ENCODE measurements around the gene HENMT1. TPM values are rescaled to one million over a fixed set of nuclear protein-coding genes. Genes with fewer than 3 reads are reported as not detected.
"Not testable (repeated sequence)": the region's sequence is repeated elsewhere in the genome, so short reads cannot be mapped to it uniquely, and the experiment has no call there.

The HENMT1 gene
- total RNA-seq, 4 donors from 2014 or later, result 0.77 to 11.3 (median 2.3) TPM

GRCh38 chr1:108668777-108669176 is 7.9 kb upstream of the HENMT1 start:
- no peak for DNase-seq
- no peaks in the 10 kb centered on the region for H3K9me3 ChIP-seq
- no peak overlapping the region for H3K4me3 ChIP-seq
- intact Hi-C loops (cut with DNase I; ENCODE audit: low total_unique reads), result no loop called here
- TF ChIP-seq POLR2A (IDR thresholded peaks at IDR 0.05) (no peak), CTCF (IDR thresholded peaks at IDR 0.05) (no peak)
- H3K36me3 ChIP-seq, result no peaks in the 10 kb centered on the region
- no peaks in the 10 kb centered on the region for H3K4me1 ChIP-seq
- H3K27me3 ChIP-seq, result no peaks in the 10 kb centered on the region
- no peak overlapping the region for H3K27ac ChIP-seq

GRCh38 chr1:108667422-108667821 is 6.5 kb upstream of the HENMT1 start:
- intact Hi-C loops (cut with DNase I; ENCODE audit: low total_unique reads); H3K4me3 ChIP-seq; H3K36me3 ChIP-seq; H3K27me3 ChIP-seq; H3K4me1 ChIP-seq; H3K9me3 ChIP-seq; DNase-seq; H3K27ac ChIP-seq: not testable (repeated sequence)

GRCh38 chr1:108665771-108666170 is 4.9 kb upstream of the HENMT1 start:
- no peak overlapping the region for H3K27ac ChIP-seq
- no peaks in the 10 kb centered on the region for H3K36me3 ChIP-seq
- DNase-seq, result no peak
- H3K9me3 ChIP-seq, result no peaks in the 10 kb centered on the region
- H3K4me3 ChIP-seq, result no peak overlapping the region
- H3K27me3 ChIP-seq, result no peaks in the 10 kb centered on the region
- no peaks in the 10 kb centered on the region for H3K4me1 ChIP-seq
- intact Hi-C loops (cut with DNase I; ENCODE audit: low total_unique reads), result no loop called here
- no peak for TF ChIP-seq CTCF (IDR thresholded peaks at IDR 0.05)
- TF ChIP-seq POLR2A (IDR thresholded peaks at IDR 0.05), result no peak

GRCh38 chr1:108665067-108665466 is 4.2 kb upstream of the HENMT1 start:
- Histone ChIP-seq H3K27me3 (no peaks in the 10 kb centered on the region), H3K4me1 (no peaks in the 10 kb centered on the region), H3K27ac (no peak overlapping the region), H3K4me3 (no peak overlapping the region), H3K36me3 (no peaks in the 10 kb centered on the region), H3K9me3 (no peaks in the 10 kb centered on the region)
- TF ChIP-seq CTCF (IDR thresholded peaks at IDR 0.05) (no peak), POLR2A (IDR thresholded peaks at IDR 0.05) (no peak)
- DNase-seq, result no peak
- intact Hi-C loops (cut with DNase I; ENCODE audit: low total_unique reads), result no loop called here

GRCh38 chr1:108664481-108664880 is 3.6 kb upstream of the HENMT1 start:
- H3K27me3 ChIP-seq, result no peaks in the 10 kb centered on the region
- intact Hi-C loops (cut with DNase I; ENCODE audit: low total_unique reads), result no loop called here
- TF ChIP-seq POLR2A (IDR thresholded peaks at IDR 0.05), result no peak
- TF ChIP-seq CTCF (IDR thresholded peaks at IDR 0.05), result no peak

GRCh38 chr1:108663074-108663473 is 2.2 kb upstream of the HENMT1 start:
- H3K4me1 ChIP-seq, result no peaks in the 10 kb centered on the region
- no peak for DNase-seq

More at GRCh38 chr1:108664481-108664880, 3.6 kb upstream of the HENMT1 start:
- Histone ChIP-seq H3K9me3 (no peaks in the 10 kb centered on the region), H3K36me3 (no peaks in the 10 kb centered on the region), H3K27ac (no peak overlapping the region), H3K4me1 (no peaks in the 10 kb centered on the region), H3K4me3 (no peak overlapping the region)
- DNase-seq, result no peak

More at GRCh38 chr1:108663074-108663473, 2.2 kb upstream of the HENMT1 start:
- Histone ChIP-seq H3K4me3 (no peak overlapping the region), H3K27ac (no peak overlapping the region), H3K9me3 (no peaks in the 10 kb centered on the region), H3K36me3 (no peaks in the 10 kb centered on the region), H3K27me3 (no peaks in the 10 kb centered on the region)
- TF ChIP-seq CTCF (IDR thresholded peaks at IDR 0.05) (no peak), POLR2A (IDR thresholded peaks at IDR 0.05) (no peak)
- intact Hi-C loops (cut with DNase I; ENCODE audit: low total_unique reads), result no loop called here
